Stimulated activated CD4-positive, alpha-beta T cell treated with anti-CD3 and anti-CD28 coated beads, Interleukin-1b, Interleukin-23, amount 100 ng/mL, for 1 hour (primary cell): ENCODE measurements around the gene KRT25.

ENCODE experiments used
- DNase-seq, 2 donors: peaks; one replicate each; pipeline ENCODE4 v3.0.0-alpha.2; 2020; ENCODE audit warnings: low read depth in 2 of 2

Gene KRT25, protein sequence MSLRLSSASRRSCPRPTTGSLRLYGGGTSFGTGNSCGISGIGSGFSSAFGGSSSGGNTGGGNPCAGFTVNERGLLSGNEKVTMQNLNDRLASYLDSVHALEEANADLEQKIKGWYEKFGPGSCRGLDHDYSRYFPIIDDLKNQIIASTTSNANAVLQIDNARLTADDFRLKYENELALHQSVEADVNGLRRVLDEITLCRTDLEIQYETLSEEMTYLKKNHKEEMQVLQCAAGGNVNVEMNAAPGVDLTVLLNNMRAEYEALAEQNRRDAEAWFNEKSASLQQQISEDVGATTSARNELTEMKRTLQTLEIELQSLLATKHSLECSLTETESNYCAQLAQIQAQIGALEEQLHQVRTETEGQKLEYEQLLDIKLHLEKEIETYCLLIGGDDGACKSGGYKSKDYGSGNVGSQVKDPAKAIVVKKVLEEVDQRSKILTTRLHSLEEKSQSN

DNA sequence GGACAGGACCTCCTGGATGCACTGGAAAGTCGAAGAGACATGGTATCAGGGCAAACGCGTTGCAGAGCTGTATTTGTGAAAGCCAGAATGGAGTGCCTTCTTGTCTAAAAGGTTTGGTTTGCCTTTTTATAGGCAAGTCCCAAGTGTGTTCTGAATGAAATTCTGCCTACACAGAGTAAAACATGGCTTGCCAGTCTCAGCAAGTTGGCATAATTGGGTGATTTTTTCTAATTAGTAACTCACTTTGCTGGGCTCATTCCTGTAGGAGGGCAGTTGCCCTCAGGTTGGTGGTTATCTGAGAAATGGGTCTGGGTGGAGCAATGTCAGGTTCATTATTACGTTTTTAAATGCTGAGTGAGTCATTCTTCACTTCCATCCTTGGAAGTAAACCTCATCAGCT, at the start of gene KRT25:
Gene KRT25 (minus strand): TSS at position 101 of the 400 bp plus-strand sequence. CDS start 60 bp downstream, at position 41.
- DNase-seq: no peak

DNA sequence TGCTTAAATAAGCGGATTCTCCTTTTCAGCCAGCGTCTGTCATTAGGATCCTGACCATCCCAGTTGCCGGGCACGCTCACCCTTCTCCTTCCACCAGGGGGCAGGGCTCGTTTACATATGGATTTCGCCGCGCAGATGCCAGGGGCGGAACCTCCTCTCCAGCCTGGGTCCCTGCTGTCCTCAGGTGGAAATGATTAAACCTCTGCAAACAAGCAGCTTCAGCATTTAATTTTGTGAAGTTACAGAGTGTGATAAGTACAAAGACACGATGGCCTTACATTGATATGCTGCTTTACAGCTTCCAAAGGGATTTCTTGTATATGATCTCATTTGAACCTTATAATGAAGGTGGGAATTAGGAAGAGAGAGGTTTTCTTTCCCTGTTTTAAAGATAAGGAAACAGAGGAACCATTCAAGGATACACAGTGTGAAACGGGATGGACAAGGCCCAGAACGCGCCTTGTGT, 48.5 kb upstream of the KRT25 start:
- peak; percentile 33 to 56 for DNase-seq

DNA sequence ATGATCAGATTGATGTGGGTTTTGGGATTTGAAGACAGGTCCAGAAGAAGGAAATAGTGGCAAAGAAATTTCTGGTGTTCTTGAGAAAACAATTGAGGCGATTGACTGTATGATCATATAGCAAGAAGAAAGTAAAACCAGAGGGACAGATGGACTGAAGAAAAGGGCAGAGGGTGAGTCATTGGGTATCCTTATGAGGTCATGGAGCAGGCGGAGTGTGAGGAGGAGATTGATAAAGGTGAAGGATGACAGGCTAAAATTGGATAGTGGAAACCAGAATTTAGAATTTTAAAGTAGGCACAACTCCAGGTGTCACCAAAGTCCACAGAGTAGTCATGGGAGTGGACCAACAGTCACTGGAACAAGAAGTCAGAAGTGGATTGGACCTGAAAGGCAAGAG, 46.0 kb upstream of the KRT25 start:
- no peak for DNase-seq

DNA sequence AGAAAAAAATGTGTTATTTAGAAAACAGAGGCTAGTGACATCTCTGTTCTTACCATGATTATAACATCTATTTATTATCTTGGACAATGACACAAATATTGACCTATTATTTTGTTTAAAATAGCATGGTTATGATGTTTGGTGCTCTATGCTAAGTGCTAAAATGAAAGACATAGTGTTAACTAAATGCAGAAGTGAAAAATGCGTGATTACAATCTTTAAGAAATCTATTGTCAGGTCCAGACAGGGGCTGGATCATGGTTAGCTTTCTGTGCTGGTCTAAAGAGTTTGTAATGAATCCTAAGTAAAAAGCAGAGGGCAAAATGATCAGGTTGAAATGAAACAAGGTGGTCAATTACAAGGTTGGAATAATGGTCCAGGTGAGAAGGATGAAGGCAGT, 45.2 kb upstream of the KRT25 start:
- DNase-seq: no peak

DNA sequence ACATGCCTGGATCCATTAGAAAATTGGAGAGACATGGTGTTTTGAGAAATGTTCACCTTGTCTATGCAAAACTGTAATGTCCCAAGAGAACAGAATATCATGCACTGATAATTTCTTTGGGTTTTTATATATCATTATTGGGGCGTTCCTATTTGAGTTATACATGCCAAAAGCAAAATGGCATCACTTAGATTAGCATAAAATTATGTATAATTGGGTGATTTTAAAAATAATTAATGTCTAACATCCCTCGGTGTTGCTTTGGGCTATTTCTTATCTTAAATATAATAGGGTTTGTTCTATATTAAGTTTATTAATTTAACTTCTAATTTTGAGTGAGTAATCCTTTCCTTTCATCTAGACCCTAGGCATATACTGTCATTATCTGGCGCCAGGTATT, 44.7 kb upstream of the KRT25 start, which contains the start of gene KRT28:
Gene KRT28 (minus strand): TSS at position 101 of the 400 bp plus-strand sequence. CDS start 66 bp downstream, at position 35.
- no peak for DNase-seq

DNA sequence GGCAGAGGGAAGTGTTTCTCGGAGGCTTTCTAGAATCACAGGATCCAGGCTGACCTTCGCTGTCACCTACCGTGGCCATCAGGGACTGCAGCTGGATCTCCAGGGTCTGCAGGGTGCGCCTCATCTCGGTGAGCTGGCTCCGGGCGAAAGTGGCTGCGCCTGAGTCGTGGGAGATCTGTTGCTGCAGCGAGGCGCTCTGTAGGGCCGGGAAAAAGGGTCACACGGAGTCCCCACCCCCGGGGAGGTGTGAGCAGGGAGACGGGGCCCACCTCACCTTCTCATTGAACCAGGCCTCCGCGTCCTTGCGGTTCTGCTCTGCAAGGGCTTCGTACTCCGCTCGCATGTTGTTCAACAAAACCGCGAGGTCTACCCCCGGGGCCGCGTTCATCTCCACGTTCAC, 41.7 kb upstream of the KRT25 start:
- DNase-seq: no peak

DNA sequence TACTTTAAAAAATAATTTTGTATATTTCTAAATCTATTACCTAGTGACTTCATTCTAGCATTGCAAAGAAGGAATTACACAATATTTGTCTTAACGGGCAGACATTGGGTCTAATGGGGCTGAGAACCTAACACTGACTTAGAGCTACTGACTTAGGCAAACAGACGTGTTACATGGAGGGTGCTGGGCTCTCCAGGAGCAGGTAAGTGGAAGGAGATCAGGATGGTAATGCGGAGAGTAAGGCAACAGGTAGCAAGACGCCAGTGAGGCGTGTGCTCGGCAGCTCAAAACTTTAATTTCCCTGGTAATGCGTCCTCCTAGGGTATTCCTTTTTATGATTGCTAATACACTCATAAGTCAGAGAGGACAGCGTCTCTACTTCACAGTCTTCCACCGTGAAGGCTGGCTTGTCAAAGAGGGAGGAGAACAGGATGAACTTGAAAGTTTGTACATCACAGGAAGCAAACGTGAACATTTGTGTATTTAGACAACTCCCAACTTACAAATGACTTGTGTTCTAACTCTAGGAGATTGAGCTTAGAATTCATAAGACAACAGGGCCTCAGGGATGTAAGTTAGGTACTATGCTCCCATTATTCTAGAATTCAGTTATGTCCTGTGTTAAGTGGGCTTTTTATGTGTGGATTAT, 40.0 kb upstream of the KRT25 start:
- no peak for DNase-seq

DNA sequence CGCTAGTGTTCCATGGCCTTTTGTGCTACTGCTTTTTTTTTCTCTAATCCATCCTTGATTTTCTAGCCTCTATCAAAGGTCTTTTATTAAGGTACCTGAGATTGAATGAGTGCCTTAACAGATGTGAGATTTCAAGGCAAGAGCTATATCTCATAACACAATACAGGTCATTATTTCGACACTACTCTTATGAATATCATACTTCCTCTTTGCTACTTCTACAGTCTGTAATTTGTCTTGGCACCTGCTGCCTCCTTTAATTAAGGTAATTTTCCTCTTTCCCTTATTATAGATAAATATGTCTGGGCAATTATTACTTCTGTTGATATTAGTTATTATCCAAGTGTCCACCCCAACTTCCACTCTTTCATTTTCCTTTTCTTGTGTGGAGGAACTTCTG, 39.3 kb upstream of the KRT25 start:
- no peak for DNase-seq

DNA sequence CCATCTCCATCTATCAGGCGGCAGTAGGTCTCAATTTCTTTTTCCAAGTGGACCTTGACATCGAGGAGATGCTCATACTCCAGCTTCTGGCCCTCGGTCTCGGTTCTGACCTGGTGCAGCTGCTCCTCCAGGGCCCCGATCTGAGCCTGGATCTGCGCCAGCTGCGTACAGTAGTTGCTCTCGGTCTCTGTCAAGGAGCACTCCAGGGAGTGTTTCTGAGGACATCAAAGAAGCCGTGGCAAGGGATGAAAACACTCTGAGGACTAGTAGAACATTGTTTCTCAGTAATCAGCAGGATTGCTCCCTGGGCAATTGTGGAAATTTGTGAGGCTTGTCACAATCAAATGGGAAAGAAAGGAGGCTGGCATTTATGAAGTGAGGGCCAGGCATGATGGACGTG, 38.7 kb upstream of the KRT25 start:
- no peak for DNase-seq

DNA sequence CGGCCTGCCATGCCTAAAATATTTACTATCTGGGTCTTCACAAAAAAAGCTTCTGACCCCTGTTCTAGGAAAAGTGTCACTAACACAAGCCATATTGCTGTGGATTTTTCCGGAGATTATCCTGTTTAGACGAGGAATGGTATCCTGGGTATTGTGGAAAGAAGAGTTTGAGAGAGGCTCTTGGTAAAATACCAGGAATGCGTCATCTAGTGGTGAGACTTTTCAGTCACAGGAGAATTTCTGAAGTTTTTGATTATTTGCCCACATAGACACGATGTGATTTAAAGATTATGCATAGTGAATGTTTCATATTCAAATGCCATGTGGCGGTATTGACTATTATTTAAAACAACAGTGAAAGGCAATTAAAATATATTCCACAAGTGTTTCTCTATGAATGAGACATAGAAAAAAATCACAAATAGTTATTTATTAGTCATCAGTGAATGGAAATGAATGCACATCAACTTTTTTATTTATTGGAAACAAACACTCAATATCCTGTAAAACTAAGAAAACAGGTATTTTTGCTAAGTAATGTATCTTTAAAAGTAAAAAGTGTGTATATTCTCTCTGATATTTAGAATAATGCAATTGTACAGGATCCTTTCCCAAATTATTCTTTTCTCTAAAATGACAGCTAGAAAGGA, 36.8 kb upstream of the KRT25 start:
- DNase-seq: no peak

DNA sequence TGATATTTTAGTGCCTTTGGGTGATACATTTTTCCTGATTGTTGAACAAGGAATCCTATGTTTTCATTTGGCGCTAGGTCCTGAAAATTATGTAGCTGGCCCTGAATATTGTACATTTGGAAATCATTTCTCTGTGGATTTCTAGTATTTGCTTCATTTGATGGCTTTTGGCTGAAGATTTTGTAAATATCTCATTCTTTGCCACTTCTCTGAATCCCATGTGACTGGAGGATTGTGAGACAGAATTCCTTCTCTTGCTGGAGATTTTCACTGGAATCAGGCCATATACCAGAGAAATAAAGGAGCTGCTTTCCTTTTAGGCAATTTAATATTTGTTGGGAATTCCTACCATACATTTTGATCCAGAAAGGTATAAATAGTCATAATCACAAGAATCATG, 36.0 kb upstream of the KRT25 start:
- DNase-seq: no peak

DNA sequence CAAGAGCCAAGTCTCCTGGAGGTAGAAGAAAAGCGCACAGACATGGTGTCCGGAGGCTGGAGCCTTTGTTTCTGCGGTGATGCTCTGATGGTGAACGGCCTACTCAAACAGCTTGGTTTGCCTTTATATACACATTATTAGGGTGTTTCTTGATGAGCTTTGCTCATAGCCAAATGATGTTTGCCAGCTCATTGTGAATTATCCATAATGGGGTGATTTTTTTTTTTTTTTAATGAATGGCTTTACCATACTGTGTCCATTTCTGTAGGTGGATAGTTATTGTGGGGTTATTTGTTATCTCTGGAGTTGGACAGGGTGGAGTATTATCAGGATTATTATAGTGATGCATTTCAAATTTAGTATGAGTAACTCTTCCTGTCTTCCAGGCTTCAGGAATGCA, 27.3 kb upstream of the KRT25 start, which contains the start of gene KRT27:
Gene KRT27 (minus strand): TSS at position 101 of the 400 bp plus-strand sequence. CDS start 57 bp downstream, at position 44.
- DNase-seq: no peak

DNA sequence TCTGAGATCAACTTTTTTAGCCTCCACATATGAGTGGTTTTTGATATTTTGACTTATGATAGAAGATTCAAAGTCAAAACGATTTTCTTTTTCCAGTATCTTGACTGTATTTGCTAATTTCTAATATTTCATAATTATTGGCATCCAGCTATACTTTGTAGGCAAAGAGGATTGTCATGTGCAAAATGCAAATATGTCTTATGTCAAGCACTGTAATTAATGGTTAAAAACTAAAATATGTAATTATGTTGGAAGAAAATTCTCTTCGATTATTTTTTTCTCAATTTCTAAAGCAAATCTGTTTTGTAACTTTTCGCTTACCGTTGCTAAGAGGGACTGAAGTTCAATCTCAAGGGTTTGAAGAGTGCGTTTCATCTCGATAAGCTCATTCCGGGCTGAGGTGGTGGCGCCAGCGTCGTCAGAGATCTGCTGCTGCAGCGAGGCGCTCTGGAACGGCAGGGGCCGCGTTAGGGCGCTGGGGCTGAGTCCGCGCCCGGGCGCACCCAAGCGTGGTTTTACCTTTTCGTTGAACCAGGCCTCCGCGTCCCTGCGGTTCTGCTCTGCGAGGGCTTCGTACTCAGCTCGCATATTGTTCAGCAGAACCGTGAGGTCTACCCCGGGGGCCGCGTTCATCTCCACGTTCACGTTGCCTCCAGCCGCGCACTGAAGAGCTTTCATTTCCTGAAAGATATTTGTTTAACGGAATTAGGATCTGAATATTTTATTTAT, 24.2 kb upstream of the KRT25 start:
- DNase-seq: no peak

DNA sequence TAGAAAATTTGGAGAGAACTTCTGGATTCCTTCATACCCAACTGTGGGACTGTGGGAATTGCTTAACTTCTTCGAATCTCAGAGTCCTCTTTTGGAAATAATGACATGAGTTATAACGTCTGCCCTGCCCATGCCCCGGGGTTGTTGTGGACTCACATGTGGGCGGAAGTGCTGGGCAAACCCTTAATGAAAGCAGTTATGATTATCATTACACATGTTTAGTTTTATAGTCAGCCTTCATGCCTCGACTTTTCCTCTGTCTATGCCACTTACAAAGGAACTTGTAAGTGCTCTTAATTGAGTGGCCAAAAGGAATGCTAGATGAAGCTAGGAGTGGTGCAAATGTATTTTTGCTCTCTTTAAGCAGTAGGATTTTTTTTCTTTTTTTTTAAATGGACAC, 23.3 kb upstream of the KRT25 start:
- DNase-seq: no peak

DNA sequence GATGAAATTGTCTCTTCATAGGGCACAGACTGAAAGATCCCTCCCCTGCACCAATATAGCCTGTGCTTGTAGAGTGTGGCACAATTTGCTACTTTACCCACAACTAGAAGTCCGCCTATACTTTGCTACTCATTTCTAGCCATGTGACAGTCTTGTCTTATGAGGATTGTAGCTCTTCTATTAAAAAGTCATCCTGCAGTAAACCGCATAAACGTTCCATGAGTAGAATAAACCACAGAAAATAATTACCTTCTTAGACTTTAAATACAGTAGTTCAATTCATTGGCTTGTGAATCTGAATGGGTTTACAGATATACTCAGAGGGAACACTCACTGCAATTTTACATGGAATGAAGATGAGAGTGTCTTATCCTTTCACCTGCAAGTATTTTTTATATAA, 22.8 kb upstream of the KRT25 start:
- DNase-seq: no peak

DNA sequence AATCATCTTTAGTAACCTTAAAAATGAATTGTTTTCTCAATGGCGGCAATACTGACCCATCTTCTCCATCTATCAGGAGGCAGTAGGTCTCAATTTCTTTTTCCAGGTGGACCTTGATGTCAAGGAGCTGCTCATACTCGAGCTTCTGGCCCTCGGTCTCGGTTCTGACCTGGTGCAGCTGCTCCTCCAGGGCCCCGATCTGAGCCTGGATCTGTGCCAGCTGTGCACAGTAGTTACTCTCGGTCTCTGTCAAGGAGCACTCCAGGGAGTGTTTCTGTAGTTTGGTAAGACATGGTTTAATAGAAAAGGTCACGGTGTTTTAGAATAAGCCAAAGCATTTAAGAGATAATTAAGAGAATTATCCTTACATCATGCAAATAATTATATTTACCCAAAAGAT, 22.3 kb upstream of the KRT25 start:
- no peak for DNase-seq

DNA sequence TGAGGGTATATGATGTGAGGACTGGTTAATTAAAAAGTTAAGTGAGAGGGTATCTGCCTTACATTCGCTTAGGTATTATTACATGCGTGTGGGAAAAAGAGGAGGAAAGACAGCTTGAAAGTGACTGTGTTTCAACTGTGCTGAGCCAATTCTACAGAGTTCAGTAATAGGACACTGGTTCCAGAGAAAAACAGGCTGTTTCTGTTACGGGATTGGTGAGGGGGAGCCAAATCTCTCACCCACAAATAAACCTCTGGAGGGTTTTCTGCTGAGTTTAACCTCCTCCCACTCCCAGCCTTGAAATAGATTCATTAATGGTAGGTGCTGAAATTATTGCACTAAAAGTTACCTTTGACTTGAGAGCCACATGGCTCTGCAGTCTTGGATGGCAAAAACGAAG, 20.8 kb upstream of the KRT25 start:
- DNase-seq: no peak

DNA sequence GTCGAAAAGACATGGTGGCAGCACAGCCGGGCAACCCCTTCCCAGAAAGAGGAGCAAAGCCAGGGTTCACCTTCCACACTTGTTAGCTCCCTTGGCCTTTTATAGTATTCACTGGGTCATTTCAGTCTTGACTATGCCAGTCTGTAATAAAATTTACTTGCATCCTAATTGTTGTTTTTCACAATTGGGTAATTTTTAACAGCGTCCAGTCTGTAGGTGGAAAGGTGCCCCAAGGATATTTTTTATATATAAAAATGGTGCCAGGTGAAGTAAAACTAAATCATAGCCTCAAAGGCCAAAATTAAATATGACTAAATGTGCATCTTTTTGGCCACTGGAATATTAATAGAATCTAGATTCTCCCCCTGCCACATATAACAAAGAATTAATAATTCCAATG, 17.0 kb upstream of the KRT25 start, which contains the start of gene KRT26:
Gene KRT26 (minus strand): TSS at position 101 of the 400 bp plus-strand sequence. CDS start 88 bp downstream, at position 13.
- no peak for DNase-seq

DNA sequence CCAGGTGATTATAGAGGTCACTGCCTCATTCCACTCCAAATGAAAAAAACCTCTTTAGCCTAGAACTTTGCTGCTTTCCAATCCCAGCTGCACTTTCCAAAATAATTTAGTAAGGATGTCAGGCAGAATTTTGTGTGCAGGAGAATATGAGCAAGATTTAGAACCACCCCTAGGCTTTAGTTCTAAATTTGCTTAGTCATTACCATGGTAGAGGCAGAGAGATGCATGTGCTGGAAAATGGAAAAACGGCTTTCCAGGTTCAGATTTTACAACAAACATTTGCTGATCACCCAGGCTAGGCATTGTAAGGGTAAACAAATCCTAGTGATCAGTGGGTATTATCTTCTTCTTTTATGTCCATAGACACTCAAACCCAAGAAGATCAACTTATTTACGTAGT, 10.5 kb upstream of the KRT25 start:
- no peak for DNase-seq

DNA sequence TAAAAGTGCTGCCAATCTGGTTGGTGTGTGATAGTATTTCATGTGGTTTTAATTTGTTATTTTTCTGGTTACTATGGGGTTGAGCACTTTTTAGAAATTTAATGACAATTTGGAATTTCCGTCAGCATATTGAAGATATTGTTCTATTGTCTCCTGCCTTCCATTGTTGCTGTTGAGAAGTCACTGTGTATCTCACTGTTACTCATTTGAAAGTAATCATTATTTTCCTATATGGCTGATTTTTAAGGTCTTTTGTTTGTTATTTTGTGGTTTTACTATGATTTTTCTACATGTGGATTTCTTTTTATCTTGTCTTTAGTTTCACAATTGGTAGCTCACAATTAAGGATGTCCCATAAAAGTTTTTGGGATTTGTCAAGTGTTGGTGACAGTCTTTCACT, 8.6 kb upstream of the KRT25 start:
- no peak for DNase-seq
